Hematopoietic multipotent progenitor cell (in vitro differentiated cells): ENCODE data around the gene ANG. TPM values are rescaled to one million over a fixed set of nuclear protein-coding genes. Genes with fewer than 3 reads are reported as not detected.
"Not testable (repeated sequence)": the region's sequence is repeated elsewhere in the genome, so short reads cannot be mapped to it uniquely, and the experiment has no call there.

ENCODE experiments used
- DNase-seq, 3 donors: peaks; one replicate each; pipeline ENCODE4 v3.0.0-alpha.2; 2011 to 2015; ENCODE audit warnings: low read depth in 2 of 3, low spot score in 2 of 3
- total RNA-seq: library from RNA; depleted of rRNA; stranded (reverse); fragments of >200 nt; gene quantifications from one replicate; pipeline ENCODE4 v1.2.3, GENCODE V29; 2012

ANG gene
- total RNA-seq, 1 donor = 2.7 TPM

DNA sequence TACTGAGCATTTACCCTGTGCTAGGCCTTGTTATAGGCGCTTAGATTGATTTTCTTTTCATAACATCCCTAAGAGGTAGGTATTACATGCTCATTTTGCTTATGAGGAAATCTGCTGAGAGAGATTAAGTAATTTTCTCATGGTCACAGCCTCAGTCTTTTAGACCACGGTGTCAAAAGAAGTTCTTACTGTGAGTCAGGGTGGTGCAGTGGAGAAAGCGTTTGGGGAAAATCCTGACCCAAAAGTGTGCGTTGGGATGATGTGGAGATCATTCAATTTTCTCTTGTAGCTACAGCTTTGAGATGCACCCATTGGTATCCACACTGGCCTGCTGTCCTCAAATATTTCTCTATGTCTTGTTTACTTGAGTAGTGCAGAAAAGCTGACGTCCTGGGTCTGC is 8.2 kb downstream of the ANG start:
- no peak for DNase-seq

DNA sequence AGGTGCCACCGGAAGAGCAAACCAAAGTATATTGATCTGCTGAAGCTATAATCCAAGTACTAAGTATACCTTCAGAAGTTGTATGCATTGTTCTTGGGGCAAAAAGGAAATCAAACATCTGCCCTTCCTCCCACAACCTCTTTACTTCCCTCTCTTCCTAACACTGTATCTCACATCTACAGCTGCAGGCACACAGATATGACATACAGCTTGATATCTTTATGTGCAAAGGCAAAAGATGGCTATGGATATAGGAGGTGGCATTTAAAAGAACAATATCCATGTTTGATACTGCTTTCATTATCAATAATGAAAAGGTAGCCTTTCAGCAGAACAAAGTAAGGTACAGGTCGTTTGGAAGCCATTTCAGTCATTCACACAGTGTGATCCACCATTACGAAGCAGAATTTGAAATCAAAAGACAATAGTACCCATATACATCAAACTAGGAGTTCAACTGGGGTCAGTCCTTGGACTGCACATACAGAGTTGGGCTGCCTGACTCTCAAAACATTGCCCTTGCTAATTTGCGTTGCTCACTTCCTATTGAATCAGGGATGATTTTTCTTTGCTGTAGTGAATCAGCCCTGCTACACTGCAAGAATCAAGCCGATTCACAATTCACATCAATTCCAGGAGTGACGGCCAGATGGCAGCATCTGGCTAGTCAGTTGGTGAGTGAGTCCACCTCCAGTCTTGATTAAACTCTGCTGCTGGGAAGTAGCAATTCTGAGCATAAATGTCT is 8.9 kb downstream of the ANG start:
- peak in 2 of 3 donors; percentile 70 to 87 for DNase-seq

DNA sequence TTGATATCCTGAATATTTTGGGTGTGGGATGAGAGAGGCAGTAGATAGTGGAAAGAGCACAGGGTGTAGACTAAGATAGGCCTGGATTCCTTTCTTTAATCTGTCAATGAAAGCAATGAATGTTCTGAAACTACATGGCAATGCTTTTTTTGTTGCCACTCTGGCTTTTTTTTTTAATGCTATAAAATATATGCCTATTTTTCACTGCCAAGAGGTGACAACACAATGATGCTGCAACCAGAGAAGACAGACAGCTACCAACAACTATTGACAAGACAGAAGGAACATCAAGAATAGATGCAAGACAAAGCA is 9.4 kb downstream of the ANG start:
- DNase-seq = no peak

DNA sequence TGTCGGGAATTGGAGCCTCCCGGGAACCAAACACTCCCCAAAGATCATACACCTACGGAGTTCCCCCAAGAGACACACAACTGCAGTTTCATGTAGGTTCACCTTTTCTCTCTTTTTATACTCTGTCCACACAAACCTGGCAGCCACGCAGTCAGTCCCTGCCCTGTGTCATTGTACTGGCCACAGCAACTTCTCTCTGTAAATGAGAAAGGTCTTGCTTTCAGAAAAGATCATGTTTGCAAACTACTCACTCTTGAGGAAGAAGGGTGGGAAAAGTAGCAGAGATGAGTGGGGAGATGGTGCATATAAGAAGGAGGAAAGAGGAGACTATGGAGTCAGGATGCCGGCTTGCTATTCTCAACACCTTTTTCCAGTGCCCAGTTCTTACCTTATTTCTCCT is 10.4 kb downstream of the ANG start:
- no peak for DNase-seq

DNA sequence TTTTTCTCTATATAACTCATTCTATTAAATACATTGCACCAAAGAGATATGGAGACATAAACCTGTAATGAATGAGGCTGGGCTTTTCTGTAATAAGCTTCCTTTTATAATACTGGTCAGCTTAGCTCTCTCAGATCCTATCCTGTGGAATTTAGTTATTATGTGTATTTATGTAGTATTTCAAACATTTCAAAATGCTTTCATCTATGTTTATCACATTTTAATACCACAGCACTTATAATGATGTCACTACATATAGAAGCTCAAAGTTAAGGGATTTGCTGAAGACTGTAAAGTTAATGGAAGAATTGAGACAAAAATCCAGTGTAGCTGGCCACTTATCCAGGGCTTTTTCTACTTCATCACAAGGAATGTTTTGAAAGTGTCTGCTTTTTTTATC is 11.4 kb downstream of the ANG start:
- DNase-seq = no peak

DNA sequence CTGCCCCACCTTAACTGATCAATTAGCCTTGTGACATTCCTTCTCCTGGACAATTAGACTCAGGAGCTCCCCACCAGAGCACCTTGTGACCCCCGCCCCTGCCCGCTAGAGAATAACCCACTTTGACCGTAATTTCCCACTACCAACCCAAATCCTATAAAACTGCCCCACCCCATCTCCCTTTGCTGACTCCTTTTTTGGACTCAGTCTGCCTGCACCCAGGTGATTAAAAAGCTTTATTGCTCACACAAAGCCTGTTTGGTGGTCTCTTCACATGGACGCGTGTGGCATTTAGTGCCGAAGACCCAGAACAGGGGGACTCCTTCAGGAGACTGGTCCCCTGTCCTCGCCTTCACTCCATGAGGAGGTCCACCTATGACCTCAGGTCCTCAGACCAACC is 12.4 kb downstream of the ANG start:
- DNase-seq = not testable (repeated sequence)

DNA sequence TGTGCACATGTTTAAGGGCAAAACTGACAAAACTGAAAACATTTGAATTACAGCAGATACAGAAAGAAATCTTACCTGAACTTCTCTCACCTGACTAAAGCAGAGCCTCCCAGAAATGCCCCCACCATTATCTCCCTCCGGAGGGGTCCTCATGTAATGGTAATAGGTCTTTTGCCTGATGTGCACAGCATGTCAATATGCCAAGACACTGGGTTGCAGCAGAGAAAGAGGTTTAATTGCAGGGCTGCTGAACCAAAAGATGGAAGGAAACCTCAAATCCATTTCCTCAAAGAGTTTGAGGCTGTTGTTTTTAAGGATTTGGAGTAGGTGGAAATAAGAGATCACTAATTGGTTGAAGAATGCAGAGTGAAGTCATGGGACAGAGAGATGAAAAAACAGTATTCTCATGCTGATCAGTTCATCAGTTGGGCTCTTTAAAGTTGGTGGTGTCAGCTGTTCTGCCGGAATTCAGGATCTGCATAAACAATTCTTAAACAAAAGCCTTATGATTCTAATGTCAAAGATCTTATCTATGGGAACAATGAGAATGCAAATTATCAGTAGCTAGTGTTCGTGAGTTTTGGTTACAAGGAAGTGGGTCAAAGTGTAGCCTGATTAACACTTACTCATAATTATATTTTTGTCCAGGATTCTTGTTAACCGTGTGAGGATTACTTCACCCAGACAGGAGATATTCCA is 18.2 kb downstream of the ANG start:
- DNase-seq = no peak

DNA sequence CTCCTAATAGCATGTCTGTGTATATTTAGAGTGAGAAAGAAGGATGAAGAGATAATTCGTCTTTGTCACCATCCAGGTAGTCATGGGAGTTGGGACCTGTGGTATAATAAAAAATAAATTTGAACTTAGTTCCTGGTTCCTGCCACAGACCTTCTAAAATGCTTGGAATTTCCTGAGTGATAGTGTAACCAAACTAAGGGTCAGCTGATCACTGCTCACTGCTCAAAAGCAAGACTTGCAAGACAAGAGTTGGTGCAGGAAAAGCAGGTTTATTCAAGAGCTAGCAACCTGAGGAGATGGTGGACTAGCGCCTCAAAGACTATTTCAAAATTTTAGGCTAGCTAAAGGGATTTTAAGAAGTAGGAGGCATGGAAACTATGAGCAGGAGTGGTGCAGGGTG is 19.1 kb downstream of the ANG start:
- no peak for DNase-seq

DNA sequence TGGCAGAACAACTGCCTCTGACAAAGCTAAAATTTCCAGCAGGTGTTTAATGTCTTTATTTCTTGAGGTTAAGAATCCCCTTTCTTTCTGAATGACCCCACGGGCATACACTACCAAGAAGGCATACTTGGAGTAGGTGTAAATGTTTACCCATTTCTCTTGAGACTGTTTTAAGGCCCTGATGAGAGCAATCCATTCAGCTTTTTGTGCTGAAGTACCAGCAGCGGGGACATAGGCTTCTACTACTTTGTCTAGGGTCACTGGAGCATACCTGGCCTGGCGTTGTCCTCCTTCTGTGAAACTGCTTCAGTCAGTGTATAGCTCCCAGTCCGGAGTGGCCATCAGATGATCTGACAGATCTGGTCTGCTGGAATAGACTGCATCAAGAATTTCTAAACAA is 22.7 kb downstream of the ANG start:
- DNase-seq = no peak

DNA sequence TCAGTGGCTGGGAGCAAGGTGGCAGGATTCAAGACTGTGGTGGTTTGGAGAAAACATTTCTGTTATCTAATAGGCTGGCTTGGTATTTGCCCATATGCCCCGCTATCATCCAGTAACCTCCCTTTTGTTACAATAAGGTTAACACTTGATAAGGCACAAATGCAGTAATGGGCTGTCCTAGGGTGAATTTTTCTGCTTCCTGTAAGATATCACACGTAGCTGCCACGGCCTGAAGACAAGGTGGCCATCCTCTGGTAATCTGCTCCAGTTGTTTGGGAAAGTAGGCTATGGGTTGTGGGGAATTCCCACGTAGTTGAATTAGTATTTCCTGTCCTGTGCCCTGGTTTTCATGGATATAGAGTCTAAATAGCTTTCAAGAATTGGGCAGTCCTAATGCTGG is 23.1 kb downstream of the ANG start:
- peak in 2 of 3 donors; percentile 43 to 45 for DNase-seq

DNA sequence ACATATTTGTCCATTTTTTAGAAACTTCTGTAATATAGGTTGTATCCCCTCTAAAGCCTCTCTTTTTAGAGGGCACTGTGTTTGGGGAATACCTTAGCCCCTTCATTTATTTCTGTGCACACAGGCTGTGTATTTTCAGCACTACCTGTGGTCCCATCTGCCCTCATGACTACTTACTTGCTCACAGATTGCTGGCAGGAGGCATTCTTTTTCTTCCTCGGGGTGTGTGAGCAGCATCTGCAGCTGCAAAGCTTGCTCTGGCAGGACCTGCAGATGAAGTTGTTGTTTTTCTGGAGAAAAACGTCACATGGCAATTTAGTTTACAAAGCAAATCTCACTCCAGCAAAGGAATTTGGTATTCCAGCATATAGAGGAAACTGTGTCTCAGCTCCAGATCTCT is 24.3 kb downstream of the ANG start:
- no peak for DNase-seq

DNA sequence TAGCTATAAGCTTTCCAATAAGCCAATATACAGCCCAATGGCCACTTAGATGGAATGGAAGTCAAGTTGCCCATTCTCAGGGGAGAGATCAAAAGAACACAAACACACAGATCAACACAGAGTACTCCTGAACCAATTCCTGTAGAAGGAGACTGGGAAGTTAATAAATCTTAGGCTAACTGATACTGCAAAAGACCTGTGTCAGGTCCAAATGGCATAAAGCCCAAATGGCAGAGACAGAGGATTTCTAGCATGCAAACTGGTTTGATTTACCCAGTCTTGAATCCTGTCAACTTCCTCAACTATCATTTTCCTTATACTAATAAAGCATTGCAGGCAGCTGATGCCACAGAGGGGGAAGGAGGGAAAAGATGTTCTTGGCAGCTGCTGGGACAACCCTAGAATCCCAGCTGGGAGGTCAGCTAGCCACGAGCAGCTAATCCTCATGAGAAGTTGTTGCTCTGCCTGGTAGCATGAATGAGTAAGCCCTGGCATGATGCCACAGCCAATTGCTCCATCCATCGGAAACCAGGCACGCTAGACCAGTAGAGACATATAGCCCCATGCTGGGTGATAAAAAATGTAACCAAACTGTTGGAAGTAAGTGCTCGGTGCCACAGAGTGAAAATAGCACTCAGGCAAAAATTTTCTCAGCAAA is 26.2 kb downstream of the ANG start:
- DNase-seq = peak in 1 of 3 donors; percentile 6

DNA sequence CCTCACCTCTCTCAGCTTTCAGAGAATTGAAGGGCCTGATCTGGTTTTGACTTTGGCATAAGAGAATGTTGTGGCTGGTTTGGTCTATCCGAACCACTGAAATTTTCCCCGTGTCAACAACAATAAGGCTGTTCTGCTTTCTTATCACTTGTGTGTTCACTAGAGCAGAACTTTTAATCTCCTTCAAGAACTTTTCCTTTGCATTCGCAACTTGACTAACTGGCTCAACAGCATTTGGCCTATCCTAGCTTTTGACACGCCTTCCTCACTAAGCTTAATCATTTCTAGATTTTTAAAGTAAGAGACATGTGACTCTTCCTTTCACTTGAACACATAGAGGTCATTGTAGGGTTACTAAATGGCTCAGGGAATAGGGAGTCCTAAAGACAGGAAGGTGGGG is 31.2 kb downstream of the ANG start:
- no peak for DNase-seq

DNA sequence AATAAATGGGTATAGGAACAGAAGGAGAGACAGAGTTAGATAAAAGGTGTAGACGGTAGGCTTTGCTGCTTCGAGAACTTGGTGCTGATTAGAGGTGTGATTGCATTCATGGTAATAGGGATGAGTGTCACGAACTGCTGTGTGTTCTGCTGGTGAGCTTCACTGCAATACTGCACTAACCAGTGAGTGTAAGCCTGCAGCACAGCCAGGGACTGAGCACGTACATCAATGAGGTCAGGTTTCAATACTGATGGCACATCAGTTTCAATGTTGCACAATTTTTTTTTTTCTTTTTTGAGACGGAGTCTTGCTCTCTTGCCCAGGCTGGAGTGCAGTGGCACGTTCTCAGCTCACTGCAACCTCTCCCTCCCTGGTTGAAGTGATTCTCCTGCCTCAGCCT is 32.2 kb downstream of the ANG start:
- DNase-seq = no peak

DNA sequence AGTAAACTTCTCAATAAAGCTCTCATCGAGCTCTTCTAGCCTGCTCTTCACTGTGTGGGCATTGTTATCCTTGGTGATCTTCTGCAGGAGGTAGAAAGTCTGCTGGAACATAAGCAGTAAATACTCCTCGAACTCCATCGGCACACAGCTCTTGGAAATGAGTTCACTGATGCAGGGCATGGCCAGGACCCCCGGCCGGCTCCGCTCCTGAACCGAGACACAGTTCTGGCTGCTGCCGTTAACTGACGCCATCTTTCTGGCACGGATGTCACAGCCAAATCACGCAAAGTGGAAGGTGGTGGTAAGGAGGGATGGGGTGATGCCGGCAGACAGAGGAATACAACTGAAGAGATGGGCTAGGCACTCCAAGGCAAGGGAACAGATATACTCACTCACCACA is 33.5 kb downstream of the ANG start:
- no peak for DNase-seq

DNA sequence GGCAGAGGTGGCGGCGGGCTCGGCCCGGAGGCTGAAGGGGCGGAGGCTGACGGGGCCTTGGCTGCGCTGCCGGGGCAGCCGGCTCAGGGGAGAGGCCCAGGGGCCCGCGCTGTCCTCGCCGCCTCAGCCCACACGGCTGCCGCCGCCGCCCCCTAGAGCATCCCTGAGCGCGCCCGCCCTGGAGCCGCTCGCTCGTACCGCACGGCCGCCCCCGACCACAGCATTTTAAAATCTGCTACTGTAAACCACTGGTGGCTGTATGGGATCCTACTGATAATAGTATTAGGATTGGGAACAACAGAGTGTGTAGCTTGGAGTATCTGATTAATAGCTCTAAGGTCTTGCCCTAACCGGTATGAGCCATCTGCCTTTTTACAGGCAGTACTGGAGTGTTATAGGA is 34.9 kb downstream of the ANG start:
- no peak for DNase-seq

DNA sequence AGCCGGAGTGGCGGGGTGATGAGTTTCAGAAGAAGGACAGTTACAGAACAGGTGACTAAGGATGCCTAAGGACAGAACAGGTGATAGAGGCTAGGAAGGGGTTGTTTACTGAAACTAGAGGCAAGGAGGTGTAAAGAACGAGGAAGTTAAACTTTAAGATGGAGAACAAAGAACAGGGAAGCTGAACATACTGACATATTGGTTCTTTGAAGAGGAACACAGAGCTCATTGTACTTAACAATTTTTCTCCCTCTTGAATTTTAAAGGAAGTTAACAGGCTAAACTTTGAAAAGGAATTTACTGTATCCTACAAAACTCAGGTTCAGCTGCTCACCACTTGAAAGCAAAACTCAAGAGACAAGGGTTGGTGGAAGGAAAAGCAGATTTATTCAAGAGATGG is 37.6 kb downstream of the ANG start:
- DNase-seq = not testable (repeated sequence)

DNA sequence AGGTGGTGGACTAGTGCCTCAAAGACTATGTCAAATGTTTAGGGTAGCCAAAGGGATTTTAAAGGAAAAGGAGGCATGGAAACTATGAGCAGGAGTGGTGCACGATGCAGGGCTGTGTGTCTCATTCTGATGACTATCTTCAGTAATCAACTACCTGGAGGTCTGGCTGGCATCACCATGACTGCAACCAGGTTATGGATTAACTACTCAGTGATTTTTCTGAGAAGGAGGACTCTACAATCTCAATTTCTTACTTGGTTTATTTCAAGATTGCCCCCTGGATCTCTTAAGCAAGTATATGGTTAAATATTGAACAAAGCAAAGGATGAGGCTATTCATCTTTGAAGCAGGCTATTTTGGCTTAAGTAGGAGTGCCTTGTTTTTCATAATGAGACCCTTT is 38.0 kb downstream of the ANG start:
- no peak for DNase-seq

DNA sequence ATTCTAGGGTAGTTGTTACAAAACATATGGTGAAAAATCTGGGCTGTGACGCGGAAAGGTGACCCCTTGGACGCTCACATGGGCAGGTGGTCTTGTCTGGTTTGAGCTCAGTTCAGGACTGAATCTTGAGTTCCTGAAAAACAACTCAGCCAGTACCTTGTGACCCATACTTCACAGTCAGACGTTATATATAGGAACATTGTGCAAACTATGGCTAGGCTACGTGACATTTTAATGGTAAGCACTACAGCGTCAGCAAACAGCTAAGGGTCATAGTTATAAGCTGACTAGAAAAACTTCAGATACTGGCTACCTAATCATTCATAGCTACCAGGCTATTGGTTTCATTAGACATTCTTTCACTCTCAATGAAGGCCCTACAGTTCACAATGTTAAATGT is 42.3 kb downstream of the ANG start:
- DNase-seq = no peak

DNA sequence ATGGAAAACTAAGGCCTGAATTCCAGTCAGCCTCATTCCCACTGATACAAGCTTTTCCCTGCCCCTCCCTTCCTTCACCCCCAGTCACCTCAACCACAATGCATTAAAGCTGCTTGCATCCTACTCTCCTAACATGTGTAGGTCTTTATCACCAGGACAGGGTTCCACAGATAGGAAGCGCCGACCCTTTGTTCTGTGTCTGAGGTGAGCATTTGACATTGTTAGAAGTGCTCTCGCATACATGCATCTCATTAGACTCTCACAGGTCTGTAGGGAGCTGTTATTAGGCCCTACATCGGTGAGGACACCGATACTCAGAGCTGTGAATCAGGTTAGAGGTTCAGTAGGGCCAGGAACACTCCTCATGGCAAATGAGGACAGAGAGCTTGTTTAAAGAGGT is 43.9 kb downstream of the ANG start:
- DNase-seq = no peak

DNA sequence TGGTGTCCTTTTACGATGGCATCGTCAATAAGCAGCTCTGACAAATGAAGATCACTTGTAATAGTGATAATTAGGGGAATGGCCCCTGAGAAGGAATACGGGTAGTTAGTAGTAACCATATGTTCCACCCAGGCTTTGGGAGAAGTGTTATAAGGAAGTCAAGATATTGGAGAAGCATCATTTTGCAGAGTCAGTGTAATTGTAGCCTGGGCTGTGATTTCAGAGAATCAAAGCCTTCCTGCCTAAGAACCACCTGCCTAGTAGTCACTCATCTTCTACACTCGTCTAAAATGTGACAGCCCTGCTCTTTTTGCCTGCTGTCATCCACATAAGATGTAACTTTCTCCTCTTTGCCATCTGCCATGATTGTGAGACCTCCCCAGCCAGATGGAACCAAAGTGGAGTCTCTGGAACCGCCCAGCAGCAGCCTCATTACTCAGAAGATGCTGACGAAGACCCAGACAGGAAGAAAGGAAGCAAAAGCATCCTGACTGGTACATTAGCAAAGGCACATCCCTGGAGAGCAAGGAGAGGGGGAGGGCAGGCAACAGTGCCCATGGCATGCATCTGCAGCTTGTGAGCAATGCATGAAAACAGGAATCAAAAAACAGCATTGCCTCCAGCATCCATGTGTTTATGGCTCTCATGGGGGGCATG is 44.5 kb downstream of the ANG start:
- no peak for DNase-seq
